Activated CD4-positive, alpha-beta T cell treated with anti-CD3 and anti-CD28 coated beads, Interleukin-2, amount 10 ng/mL, durations not matched to agents 7 days and 5 days (primary cell): Measurements from ENCODE around the gene FXYD6. TPM values are rescaled to one million over a fixed set of nuclear protein-coding genes. Genes with fewer than 3 reads are reported as not detected.

Experiments used
- CTCF ChIA-PET: fragments of 350-600 bp; sonication (Branson Sonifier 250); formaldehyde crosslinking; loops from one replicate; lab custom pipeline; 2021; ENCODE audit warnings: antibody characterized with exemption; lab: Charles Lee
- POLR2A ChIA-PET: fragments of 350-600 bp; sonication (Branson Sonifier 250); formaldehyde crosslinking; loops from one replicate; lab custom pipeline; 2021; ENCODE audit warnings: antibody characterized with exemption; lab: Charles Lee
- DNase-seq: peaks from one replicate; pipeline ENCODE4 v3.0.0-alpha.2; 2020
- H3K27ac Mint-ChIP-seq: one replicate; pipeline ENCODE4 v1.8.0; 2021; ENCODE audit warnings: mild to moderate bottlenecking, moderate library complexity, mixed read lengths
- H3K27me3 Mint-ChIP-seq: one replicate; pipeline ENCODE4 v1.8.0; 2021; ENCODE audit warnings: mixed read lengths
- H3K36me3 Mint-ChIP-seq: one replicate; pipeline ENCODE4 v1.8.0; 2021; ENCODE audit warnings: low read depth, mixed read lengths
- H3K4me1 Mint-ChIP-seq: one replicate; pipeline ENCODE4 v1.8.0; 2021; ENCODE audit warnings: mixed read lengths
- H3K4me3 Mint-ChIP-seq: one replicate; pipeline ENCODE4 v1.8.0; 2021; ENCODE audit warnings: mild to moderate bottlenecking, moderate library complexity, mixed read lengths
- H3K9me3 Mint-ChIP-seq: one replicate; pipeline ENCODE4 v1.8.0; 2021; ENCODE audit warnings: mixed read lengths
- total RNA-seq, 2 experiments: library from RNA; stranded (reverse); gene quantifications; one replicate each; pipeline ENCODE4 v1.2.3, GENCODE V29; 2021

Gene FXYD6
- total RNA-seq, 2 experiments from 2014 or later: not detected

DNA sequence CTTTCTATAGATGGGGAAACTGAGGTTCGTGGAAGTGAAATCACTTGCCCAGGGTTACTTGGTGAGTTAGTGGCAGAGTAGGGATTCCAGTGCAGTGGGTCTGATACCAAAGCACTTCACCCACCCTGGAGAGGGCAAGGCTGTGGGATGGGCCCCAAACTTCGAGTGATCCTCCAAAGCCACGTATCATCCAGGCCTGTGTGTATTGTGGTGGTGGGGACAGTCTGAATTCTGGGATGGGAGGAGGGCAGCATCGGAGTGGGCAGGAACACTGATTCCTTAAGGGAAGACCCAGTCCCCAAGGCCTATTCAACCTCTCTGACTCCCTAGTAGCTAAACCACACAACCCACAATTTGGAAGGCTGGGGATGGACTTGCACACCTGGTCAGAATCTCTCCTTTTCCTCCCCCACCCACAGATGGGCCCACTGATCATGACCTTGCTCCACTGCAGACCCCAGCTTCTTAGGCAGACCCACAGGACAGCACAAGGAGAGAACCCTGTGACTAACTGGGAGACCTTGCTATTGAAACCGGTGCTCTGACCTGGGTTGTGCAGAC, 41.2 kb upstream of the FXYD6 start:
- H3K4me1 Mint-ChIP-seq: peaks cover 11% of the 10 kb centered on the region
- no peak overlapping the region for H3K27ac Mint-ChIP-seq
- H3K27me3 Mint-ChIP-seq: no peaks in the 10 kb centered on the region
- ChIA-PET CTCF (interaction anchor here (0.7 to 2.4 kb wide), 2 partner anchors 10 to 29 kb away, joined by 3 to 8 read pairs; no protein-coding TSS in a partner anchor), POLR2A (interaction anchor here (0.6 kb wide), 1 partner anchor 68 kb away, joined by 3 read pairs; no protein-coding TSS in a partner anchor)
- H3K9me3 Mint-ChIP-seq: no peaks in the 10 kb centered on the region
- no peak overlapping the region for H3K4me3 Mint-ChIP-seq
- DNase-seq: no peak
- no peaks in the 10 kb centered on the region for H3K36me3 Mint-ChIP-seq

DNA sequence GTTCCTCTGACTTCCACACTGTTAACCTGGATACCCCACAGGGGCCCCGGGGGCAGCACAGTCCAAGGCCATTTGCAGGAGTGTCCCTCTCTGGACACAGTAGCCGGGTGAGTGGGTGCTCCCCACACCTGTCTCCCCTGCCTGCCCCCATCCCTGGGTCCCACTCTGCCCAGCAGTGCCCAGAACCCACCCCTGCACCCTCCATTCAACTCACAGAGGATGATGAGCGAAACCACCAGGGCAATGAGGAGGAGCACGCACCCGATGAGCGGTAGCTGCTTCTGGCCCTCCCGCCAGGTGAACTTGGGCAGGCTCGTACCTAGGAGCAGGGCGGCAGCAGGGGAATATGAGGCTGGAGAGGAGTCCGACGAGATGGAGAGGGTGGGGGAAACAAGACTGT, 40.5 kb upstream of the FXYD6 start:
- Mint-ChIP-seq H3K4me3 (no peak overlapping the region), H3K4me1 (peaks cover 13% of the 10 kb centered on the region), H3K9me3 (no peaks in the 10 kb centered on the region), H3K27ac (no peak overlapping the region), H3K27me3 (no peaks in the 10 kb centered on the region), H3K36me3 (no peaks in the 10 kb centered on the region)
- CTCF ChIA-PET: interaction anchor here (0.6 to 2.4 kb wide), 7 partner anchors 11 to 136 kb away, joined by 3 to 8 read pairs (median 3); partner anchors contain the start of gene TMPRSS13
- POLR2A ChIA-PET: no interaction called here
- DNase-seq: no peak

DNA sequence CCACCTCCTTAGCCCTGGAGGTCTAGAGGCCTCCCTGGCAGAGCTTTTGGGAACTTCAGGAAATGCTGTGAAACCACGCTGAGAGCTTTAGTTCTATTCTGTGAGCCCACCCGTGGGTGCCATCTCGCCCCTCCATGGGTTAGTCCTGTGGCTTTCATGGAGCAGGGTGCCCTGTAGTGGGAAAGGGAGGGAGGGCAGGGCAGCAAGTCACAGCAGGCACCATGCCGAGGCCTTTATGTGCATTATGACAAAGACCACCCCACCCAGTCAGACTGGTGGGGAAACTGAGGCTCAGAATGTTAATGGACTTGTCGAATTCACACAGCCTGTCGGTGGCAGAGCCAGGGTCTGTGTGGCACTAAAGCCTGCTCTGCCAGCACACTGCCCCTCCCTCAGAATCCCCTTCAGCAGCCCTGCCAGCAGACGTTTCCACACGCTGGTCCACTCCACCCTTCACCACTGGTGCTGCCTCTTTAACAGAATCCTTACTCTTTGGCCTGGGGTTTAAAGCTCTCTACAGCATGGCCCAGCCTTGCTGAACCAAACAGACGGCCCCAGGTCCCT, 39.3 kb upstream of the FXYD6 start:
- no peaks in the 10 kb centered on the region for H3K36me3 Mint-ChIP-seq
- no peaks in the 10 kb centered on the region for H3K9me3 Mint-ChIP-seq
- H3K4me1 Mint-ChIP-seq: peaks cover 13% of the 10 kb centered on the region
- no peak overlapping the region for H3K4me3 Mint-ChIP-seq
- DNase-seq: no peak
- H3K27ac Mint-ChIP-seq: no peak overlapping the region
- POLR2A ChIA-PET: no interaction called here
- CTCF ChIA-PET: interaction anchor here (0.6 to 1.3 kb wide), 2 partner anchors 11 to 31 kb away, joined by 3 read pairs; no protein-coding TSS in a partner anchor
- H3K27me3 Mint-ChIP-seq: no peaks in the 10 kb centered on the region

DNA sequence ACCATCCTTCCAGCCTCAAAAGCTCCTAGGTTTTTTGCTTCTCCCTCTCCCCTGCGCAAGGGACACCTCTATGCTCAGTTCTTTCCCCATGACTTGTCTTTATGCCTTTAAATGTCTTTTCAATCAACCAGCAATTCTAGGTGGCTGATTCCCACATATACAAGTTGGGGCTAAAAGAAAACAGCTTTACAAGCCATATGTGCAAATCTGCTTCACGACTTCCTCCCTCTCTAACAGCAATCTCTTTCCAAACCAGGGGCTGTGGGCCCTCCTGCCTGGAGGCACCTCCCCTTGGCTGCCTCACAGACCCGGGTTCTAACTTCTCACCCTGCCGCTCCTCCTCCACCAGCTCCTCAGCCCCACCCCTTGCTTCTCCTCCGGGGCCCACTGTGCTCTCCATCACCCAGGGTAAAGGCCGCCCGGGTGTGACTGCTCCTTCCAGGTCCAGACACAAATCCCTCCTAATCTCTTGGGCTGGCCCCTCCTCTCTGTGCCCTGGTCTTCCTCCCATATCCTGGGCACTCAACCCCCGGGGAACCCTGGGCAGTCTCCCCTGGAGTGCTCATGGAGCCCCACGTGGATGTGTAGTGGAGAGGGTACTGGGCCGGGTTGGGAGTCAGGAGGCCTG, 38.6 kb upstream of the FXYD6 start:
- H3K9me3 Mint-ChIP-seq: no peaks in the 10 kb centered on the region
- DNase-seq: no peak
- ChIA-PET POLR2A (no interaction called here), CTCF (interaction anchor here (0.6 to 1.5 kb wide), 7 partner anchors 10 to 138 kb away, joined by 3 to 4 read pairs (median 3); no protein-coding TSS in a partner anchor)
- peaks cover 12% of the 10 kb centered on the region for H3K4me1 Mint-ChIP-seq
- H3K27ac Mint-ChIP-seq: no peak overlapping the region
- H3K4me3 Mint-ChIP-seq: no peak overlapping the region
- no peaks in the 10 kb centered on the region for H3K27me3 Mint-ChIP-seq
- no peaks in the 10 kb centered on the region for H3K36me3 Mint-ChIP-seq

DNA sequence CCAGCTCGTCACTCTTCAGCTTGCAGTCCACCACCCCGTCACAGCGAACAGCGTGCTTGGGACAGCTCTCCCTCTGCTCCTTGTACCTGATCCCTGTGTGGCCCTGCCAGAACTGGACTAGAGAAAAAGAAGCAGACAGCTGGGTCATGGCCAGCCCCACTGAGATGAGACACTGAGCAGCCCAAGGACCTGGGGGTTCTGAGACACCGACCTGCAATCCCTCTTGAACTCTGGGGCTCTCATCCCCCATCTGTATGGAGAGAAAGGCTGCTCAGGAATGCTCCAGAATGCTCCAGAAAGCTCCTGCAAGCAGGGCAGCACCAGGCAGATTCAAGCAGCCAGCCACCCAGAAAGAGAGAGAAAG, 37.9 kb upstream of the FXYD6 start:
- Mint-ChIP-seq H3K4me1 (peaks cover 5% of the 10 kb centered on the region), H3K9me3 (no peaks in the 10 kb centered on the region), H3K36me3 (no peaks in the 10 kb centered on the region), H3K27ac (no peak overlapping the region), H3K27me3 (no peaks in the 10 kb centered on the region), H3K4me3 (no peak overlapping the region)
- CTCF ChIA-PET: interaction anchor here (0.6 to 1.5 kb wide), 9 partner anchors 16 to 138 kb away, joined by 3 to 4 read pairs (median 3); no protein-coding TSS in a partner anchor
- POLR2A ChIA-PET: no interaction called here
- no peak for DNase-seq

DNA sequence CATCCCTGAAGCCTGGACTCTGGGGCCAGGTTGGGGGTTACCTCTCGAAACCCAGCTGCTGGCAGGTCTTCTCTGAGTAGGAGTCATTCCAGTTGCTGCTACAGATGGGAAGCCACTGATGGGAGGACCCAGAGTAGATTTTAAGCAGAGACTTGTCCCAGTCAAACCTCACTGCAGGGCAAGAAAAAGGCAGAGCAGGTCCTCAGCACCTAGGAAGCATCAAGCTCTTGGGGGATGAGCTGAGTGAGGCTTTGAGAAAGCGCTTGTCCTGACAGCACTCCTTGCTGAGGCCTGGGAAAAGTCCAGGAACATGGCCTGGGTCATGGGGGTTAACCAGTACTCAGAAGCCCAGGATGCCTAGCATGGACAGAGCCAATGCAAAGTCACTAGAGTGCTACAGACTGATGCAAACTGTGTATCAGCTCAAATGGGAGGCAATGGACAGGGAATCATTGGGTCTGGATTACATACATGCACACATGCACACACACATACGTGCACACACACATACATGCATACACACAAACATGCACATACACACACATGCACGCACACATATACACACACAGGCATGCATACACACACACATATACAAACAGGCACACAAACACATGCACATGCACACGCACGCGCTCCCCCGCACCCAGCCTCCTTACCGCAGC, 37.4 kb upstream of the FXYD6 start:
- ChIA-PET CTCF (interaction anchor here (0.6 to 2.1 kb wide), 10 partner anchors 9 to 139 kb away, joined by 3 to 8 read pairs (median 4); no protein-coding TSS in a partner anchor), POLR2A (no interaction called here)
- Mint-ChIP-seq H3K4me3 (no peak overlapping the region), H3K36me3 (no peaks in the 10 kb centered on the region), H3K9me3 (no peaks in the 10 kb centered on the region), H3K27me3 (no peaks in the 10 kb centered on the region), H3K4me1 (peaks cover 2% of the 10 kb centered on the region), H3K27ac (no peak overlapping the region)
- DNase-seq: no peak

DNA sequence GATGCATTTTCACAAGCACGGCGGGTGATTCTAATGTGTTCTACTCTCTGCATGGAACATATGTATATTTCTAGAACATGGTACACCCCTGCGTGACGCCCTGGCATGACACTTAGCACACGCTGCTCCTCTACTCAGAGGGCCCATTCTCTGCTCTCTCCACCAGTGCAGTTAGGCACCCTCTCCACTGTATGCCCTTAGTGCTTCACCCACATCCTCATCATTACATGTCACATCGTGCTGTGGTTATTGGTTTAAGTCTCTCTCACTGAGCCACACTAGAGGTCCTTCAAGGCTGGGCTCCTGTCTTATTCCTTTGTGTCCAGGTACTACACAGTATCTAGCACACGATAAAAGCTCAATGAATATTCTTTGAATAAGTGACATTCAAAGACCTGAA, 36.0 kb upstream of the FXYD6 start:
- H3K27ac Mint-ChIP-seq: no peak overlapping the region

DNA sequence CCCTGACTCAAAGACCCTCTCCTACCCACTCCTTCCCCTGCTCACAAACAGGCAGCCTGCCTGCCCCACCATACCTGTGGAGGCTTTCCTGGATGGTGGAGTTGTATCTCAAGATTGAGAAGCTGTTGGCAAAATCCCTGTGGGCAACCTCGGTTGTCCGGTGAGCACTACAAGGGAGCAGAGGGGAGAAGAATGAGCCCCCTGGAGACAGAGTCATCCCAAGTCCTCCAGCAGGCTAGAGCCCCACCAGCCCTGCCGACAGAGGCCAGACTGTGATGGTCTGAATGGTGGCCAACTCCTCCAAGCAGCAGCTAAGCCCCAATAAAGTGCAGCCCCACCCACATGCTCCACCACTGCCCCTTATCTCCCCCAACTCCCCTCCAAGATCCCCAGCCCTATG, 35.2 kb upstream of the FXYD6 start:
- POLR2A ChIA-PET: no interaction called here
- no peaks in the 10 kb centered on the region for H3K36me3 Mint-ChIP-seq
- peaks cover 12% of the 10 kb centered on the region for H3K4me1 Mint-ChIP-seq
- H3K4me3 Mint-ChIP-seq: no peak overlapping the region
- CTCF ChIA-PET: no interaction called here
- H3K27ac Mint-ChIP-seq: no peak overlapping the region
- DNase-seq: no peak
- no peaks in the 10 kb centered on the region for H3K27me3 Mint-ChIP-seq
- no peaks in the 10 kb centered on the region for H3K9me3 Mint-ChIP-seq

More for the DNA sequence above, 36.0 kb upstream of the FXYD6 start:
- H3K9me3 Mint-ChIP-seq: no peaks in the 10 kb centered on the region
- POLR2A ChIA-PET: no interaction called here
- H3K27me3 Mint-ChIP-seq: no peaks in the 10 kb centered on the region
- H3K36me3 Mint-ChIP-seq: no peaks in the 10 kb centered on the region
- H3K4me3 Mint-ChIP-seq: no peak overlapping the region
- no peak for DNase-seq
- CTCF ChIA-PET: interaction anchor here (0.6 to 2.1 kb wide), 2 partner anchors 34 to 160 kb away, joined by 3 to 8 read pairs; no protein-coding TSS in a partner anchor
- peaks cover 7% of the 10 kb centered on the region for H3K4me1 Mint-ChIP-seq

DNA sequence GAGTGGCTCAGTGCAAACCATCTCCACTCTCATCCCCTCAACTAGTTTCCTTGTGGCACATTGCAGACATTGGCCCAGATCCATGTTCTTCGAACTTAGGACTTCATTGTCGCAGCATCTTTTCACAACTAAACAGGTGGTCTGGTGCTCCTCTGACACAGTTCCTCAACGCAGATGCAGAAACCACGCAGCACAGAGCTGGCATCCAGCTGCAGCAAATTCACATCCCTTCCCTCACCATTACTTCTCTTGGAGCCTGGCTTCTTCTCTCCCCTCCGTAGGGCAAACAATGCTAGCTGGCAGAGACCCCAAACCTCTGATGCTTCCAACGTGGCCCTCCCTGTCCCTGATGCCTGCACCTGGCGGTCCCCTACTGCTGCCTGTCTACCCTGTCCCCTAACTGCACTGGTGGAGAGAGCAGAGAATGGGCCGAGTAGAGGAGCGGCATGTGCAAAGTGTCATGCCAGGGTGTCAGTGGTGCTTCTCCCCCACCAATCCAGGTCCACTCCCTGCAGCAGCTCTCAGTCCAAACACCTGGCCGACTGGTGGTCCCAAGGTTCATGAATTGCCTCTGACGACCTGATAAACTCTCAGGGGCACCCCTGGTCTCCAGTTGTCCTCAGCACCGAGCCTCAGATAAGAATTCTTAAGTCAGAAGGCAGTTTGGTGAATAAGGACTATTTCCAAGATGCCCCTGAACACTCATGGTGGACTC, 34.6 kb upstream of the FXYD6 start:
- Mint-ChIP-seq H3K36me3 (no peaks in the 10 kb centered on the region), H3K4me3 (no peak overlapping the region), H3K9me3 (no peaks in the 10 kb centered on the region), H3K27ac (no peak overlapping the region), H3K27me3 (no peaks in the 10 kb centered on the region), H3K4me1 (peaks cover 12% of the 10 kb centered on the region)
- no peak for DNase-seq
- CTCF ChIA-PET: interaction anchor here (1.1 to 3.7 kb wide), 4 partner anchors 35 to 227 kb away, joined by 3 to 11 read pairs (median 4); no protein-coding TSS in a partner anchor
- POLR2A ChIA-PET: no interaction called here

DNA sequence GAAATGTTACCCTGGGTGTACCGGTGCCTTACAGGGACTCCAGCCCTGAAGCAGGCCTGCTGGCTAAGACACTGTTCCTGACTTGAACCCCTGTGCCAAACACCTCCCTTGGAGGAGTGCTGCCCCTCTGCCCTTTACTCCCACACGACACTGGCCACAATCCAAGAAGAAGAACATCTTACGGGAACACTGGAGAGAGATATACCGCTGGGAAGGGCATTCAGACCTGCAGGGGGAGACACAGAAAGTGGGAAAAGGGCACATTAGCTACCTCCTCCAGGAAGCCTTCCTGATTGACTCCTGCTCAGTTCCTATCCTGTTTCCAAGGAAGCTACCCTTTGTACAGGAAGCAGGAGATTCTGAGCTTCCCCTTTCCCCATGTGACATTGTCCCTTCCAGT, 34.1 kb upstream of the FXYD6 start:
- Mint-ChIP-seq H3K4me1 (peaks cover 12% of the 10 kb centered on the region), H3K27me3 (no peaks in the 10 kb centered on the region), H3K27ac (no peak overlapping the region), H3K36me3 (no peaks in the 10 kb centered on the region), H3K9me3 (no peaks in the 10 kb centered on the region), H3K4me3 (no peak overlapping the region)
- CTCF ChIA-PET: interaction anchor here (1.1 to 3.7 kb wide), 4 partner anchors 36 to 227 kb away, joined by 3 to 11 read pairs (median 4); no protein-coding TSS in a partner anchor
- no peak for DNase-seq
- POLR2A ChIA-PET: no interaction called here

DNA sequence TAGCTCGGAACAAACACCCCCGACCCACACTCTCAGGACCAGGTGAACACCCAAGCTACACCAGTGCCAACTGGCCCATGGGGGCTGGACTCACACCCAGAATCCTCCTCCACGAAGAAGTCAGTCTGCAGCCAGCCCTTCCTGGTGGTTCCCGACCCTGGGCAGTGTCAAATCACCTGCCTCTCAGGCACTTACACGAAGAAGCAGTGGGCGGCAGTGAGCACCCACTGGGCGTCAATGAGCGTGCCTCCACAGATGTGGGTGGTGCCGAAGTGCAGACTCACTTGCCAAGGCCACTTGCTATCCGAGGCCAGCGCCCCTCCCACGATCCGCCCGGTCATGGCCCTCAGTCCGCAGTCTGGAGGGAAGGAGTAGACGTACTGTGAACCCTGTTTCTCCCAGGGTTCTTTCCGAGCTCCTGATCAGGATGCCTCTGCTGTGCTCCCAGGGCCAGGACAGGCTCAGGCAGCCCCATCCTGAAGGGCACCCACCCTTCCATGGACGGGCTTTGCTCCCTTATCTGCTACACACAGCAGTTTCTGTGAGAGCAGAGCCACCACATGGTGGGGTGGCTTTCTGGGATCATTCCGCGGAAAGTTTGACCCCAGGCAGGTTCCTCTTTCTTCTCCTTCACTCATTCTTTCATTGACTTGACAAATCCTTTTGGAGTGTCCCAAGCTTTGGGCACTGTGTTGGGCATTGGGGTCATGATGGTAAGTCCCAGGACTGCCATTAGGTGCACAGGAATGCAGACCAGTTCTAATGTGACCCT, 33.3 kb upstream of the FXYD6 start:
- Mint-ChIP-seq H3K9me3 (no peaks in the 10 kb centered on the region), H3K27ac (no peak overlapping the region), H3K4me3 (no peak overlapping the region), H3K4me1 (peaks cover 12% of the 10 kb centered on the region), H3K27me3 (no peaks in the 10 kb centered on the region), H3K36me3 (no peaks in the 10 kb centered on the region)
- DNase-seq: no peak
- ChIA-PET POLR2A (no interaction called here), CTCF (interaction anchor here (1.1 to 3.7 kb wide), 3 partner anchors 37 to 144 kb away, joined by 3 to 11 read pairs (median 4); no protein-coding TSS in a partner anchor)
